IMR-90 (cell line): Measurements from ENCODE around the gene VDAC1. TPM values are rescaled to one million over a fixed set of nuclear protein-coding genes. Genes with fewer than 3 reads are reported as not detected.

Experiments
- BHLHE40 ChIP-seq: fragments of 150-350 bp; IDR thresholded peaks from 2 replicates; pipeline ENCODE4 v1.6.1; 2016; ENCODE audit warnings: mild to moderate bottlenecking, low read depth, low read length
- CTCF ChIP-seq: conservative IDR thresholded peaks from 2 replicates; pipeline ENCODE4 v1.5.1; 2012; ENCODE audit warnings: mild to moderate bottlenecking, low read depth, low read length, improper control_type of control experiment
- RFX5 ChIP-seq: IDR thresholded peaks from 2 replicates; pipeline ENCODE4 v1.8.0; 2012; ENCODE audit warnings: low read depth, mild to moderate bottlenecking, low read length, moderate library complexity
- polyA plus RNA-seq, 3 experiments: library from polyadenylated mRNA; depleted of rRNA; stranded (reverse); fragments of >200 nt; gene quantifications; 2 replicates each; pipeline ENCODE4 v1.2.3, GENCODE V29; 2012; ENCODE audit warnings: low replicate concordance in 1 of 3
- total RNA-seq: library from RNA; depleted of rRNA; stranded (reverse); fragments of >200 nt; gene quantifications from 2 replicates; pipeline ENCODE4 v1.2.3, GENCODE V29; 2012

The VDAC1 gene
- total and polyA plus RNA-seq, 2 of the 4 experiments (the other 2 are of a cell fraction): 289 to 365 TPM

DNA sequence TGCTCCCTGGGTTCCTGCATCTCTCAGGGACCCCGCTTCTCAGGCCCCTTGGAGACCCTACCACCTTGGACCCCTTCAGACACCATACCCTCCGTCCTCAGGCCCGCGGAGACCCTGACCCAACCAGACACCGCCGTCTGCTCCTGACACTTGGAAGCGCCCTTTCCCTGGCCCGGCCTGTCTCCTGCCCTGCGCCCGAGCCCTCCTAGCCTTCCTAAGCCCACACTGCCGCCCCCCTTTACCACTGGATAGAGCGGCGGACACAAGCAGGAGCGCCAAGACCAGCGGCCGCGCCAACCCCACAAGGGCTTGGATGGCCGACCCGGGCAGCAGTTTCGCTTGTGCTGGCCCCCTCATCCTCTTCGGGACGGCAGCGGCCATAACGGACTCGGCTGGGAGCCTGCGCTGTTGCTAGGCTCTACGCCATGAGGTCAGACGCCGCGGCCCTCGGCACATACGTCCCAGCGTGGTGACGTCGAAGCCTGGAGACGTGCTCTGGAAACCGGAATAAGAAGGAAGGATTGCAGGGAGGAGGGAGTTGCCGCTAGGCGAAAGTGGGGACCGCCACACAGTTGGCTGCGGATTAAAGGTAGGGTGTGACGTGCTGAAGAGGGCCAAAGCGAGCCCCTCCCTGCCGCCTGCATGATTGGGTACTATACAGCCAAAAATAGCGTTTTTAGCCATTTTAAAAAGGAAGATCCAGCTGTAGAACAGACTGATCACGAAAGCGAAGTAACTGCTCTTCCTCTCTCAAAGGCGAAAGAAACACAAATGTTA is 36.4 kb downstream of the VDAC1 start, which contains the start of gene C5orf15 (continued):
- TF ChIP-seq CTCF: peak; percentile 23; the same call in 1 of the 2 replicates
- TF ChIP-seq BHLHE40: no peak
- TF ChIP-seq RFX5: no peak
